Measurements from ENCODE around the gene CD207. TPM values are rescaled to one million over a fixed set of nuclear protein-coding genes. Genes with fewer than 3 reads are reported as not detected.

Gene CD207
- polyA plus RNA-seq, 1 donor from 2014 or later: not detected

DNA sequence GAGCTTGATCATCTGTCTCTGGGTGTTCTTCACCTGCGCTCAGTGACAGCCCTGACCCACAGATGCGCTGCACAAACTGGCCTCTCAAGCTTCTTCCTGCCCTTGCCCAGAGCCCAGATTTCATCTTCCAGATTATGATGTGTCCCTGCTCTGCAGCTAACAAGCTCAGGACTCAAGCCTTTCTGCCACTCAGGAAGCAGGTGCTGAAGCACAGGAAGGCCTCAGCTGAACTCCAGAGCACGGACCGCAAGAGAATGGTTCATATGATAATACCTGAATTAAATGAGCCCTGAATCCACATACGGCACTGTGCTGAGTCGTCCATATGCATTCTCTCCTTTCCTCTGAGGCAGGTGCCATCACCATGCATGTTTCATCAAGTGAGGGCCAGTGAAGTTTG is 3.8 kb downstream of the CD207 start:
- Histone ChIP-seq H2AFZ (ENCODE audit: low read depth, low read length) (no peak overlapping the region), H3K9me3 (ENCODE audit: low read length) (no peaks in the 10 kb centered on the region), H3F3A (ENCODE audit: insufficient read depth, low read length, poor library complexity, severe bottlenecking) (no peaks in the 10 kb centered on the region), H3K36me3 (ENCODE audit: insufficient read depth, low read length) (no peaks in the 10 kb centered on the region), H3K9ac (ENCODE audit: low read length) (no peak overlapping the region), H3K4me2 (ENCODE audit: low read length) (no peak overlapping the region), H3K9me2 (ENCODE audit: insufficient read depth, low read length) (no peaks in the 10 kb centered on the region), H3K79me2 (replicated peaks; ENCODE audit: insufficient read depth, low read length) (no peaks in the 10 kb centered on the region), H3K4me3 (ENCODE audit: low read length) (no peak overlapping the region), H3K27ac (ENCODE audit: low read length) (no peak overlapping the region), H4K20me1 (ENCODE audit: insufficient read depth) (no peaks in the 10 kb centered on the region), H3K27me3 (ENCODE audit: insufficient read depth, low read depth, low read length) (no peaks in the 10 kb centered on the region)
- no peak for TF ChIP-seq EP300 (conservative IDR thresholded peaks at IDR 0.05; ENCODE audit: poor library complexity, severe bottlenecking)
- TF ChIP-seq TAF1 (IDR thresholded peaks at IDR 0.05; ENCODE audit: low read depth): no peak
- TF ChIP-seq POLR2AphosphoS5 (IDR thresholded peaks at IDR 0.05): no peak
- no peak for TF ChIP-seq REST (IDR thresholded peaks at IDR 0.05; ENCODE audit: borderline replicate concordance)
- TF ChIP-seq CTCF (IDR thresholded peaks at IDR 0.05; ENCODE audit: poor library complexity, severe bottlenecking): no peak
- no peak for TF ChIP-seq SMC3 (conservative IDR thresholded peaks at IDR 0.05; ENCODE audit: poor library complexity)
- TF ChIP-seq RAD21 (conservative IDR thresholded peaks at IDR 0.05): no peak
- TF ChIP-seq EZH2 (IDR thresholded peaks at IDR 0.05; ENCODE audit: borderline replicate concordance, insufficient read depth, low read length, poor library complexity, severe bottlenecking): no peak
- TF ChIP-seq MXI1 (conservative IDR thresholded peaks at IDR 0.05; ENCODE audit: poor library complexity, severe bottlenecking): no peak

DNA sequence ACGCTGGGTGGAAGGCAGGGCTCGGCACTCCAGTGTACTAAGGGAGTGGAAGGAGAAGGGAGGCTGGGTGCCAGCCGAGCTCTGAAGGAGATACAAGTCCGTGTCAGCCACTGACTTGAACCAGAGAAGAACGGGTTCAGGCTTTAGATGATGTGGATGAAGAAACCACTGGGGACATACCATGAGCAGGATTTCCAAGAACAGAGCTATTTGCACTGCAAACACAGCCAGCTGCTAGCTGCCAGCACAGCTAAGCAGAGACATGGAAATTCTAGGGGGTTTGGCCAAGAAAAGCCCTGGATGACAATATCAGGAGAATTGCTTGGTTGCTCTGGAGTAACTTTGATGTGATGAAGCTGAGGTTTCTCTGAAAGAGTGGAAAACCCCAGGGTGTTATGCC is 5.2 kb downstream of the CD207 start:
- H3K27ac ChIP-seq (ENCODE audit: low read length): no peak overlapping the region
- H3K9me2 ChIP-seq (ENCODE audit: insufficient read depth, low read length): no peaks in the 10 kb centered on the region
- H3K9ac ChIP-seq (ENCODE audit: low read length): no peak overlapping the region
- no peaks in the 10 kb centered on the region for H3K9me3 ChIP-seq (ENCODE audit: low read length)
- no peaks in the 10 kb centered on the region for H4K20me1 ChIP-seq (ENCODE audit: insufficient read depth)
- no peak overlapping the region for H2AFZ ChIP-seq (ENCODE audit: low read depth, low read length)
- no peak overlapping the region for H3K4me3 ChIP-seq (ENCODE audit: low read length)
- no peaks in the 10 kb centered on the region for H3K79me2 ChIP-seq (replicated peaks; ENCODE audit: insufficient read depth, low read length)
- no peaks in the 10 kb centered on the region for H3F3A ChIP-seq (ENCODE audit: insufficient read depth, low read length, poor library complexity, severe bottlenecking)
- no peaks in the 10 kb centered on the region for H3K27me3 ChIP-seq (ENCODE audit: insufficient read depth, low read depth, low read length)
- TF ChIP-seq MXI1 (conservative IDR thresholded peaks at IDR 0.05; ENCODE audit: poor library complexity, severe bottlenecking) (no peak), RAD21 (conservative IDR thresholded peaks at IDR 0.05) (no peak), CTCF (IDR thresholded peaks at IDR 0.05; ENCODE audit: poor library complexity, severe bottlenecking) (no peak), EP300 (conservative IDR thresholded peaks at IDR 0.05; ENCODE audit: poor library complexity, severe bottlenecking) (no peak), EZH2 (IDR thresholded peaks at IDR 0.05; ENCODE audit: borderline replicate concordance, insufficient read depth, low read length, poor library complexity, severe bottlenecking) (no peak), REST (IDR thresholded peaks at IDR 0.05; ENCODE audit: borderline replicate concordance) (no peak), TAF1 (IDR thresholded peaks at IDR 0.05; ENCODE audit: low read depth) (no peak), SMC3 (conservative IDR thresholded peaks at IDR 0.05; ENCODE audit: poor library complexity) (no peak), POLR2AphosphoS5 (IDR thresholded peaks at IDR 0.05) (no peak)
- H3K4me2 ChIP-seq (ENCODE audit: low read length): no peak overlapping the region
- H3K36me3 ChIP-seq (ENCODE audit: insufficient read depth, low read length): no peaks in the 10 kb centered on the region

Data from neural cell (in vitro differentiated cells).